WERI-Rb-1 (cell line): ENCODE results near the gene INSR.
A peak's percentile ranks its signal among the peaks of the same experiment; 100 is the strongest.

Experiments
- DNase-seq: peaks from one replicate; pipeline ENCODE4 v3.0.0-alpha.2; 2020
- H3K27ac ChIP-seq: fragments of 250-450 bp; sonication (Bioruptor Pico); 2 replicates; pipeline ENCODE4 v1.5.1; 2020; ENCODE audit warnings: mild to moderate bottlenecking, moderate library complexity
- H3K27me3 ChIP-seq: fragments of 250-450 bp; sonication (Bioruptor Pico); 2 replicates; pipeline ENCODE4 v1.5.1; 2021; ENCODE audit warnings: mild to moderate bottlenecking, low read depth, moderate library complexity; ENCODE audit not compliant: insufficient read depth, severe bottlenecking
- H3K36me3 ChIP-seq: fragments of 250-450 bp; sonication (Bioruptor Pico); 2 replicates; pipeline ENCODE4 v1.5.1; 2020; ENCODE audit warnings: mild to moderate bottlenecking, moderate library complexity
- H3K4me3 ChIP-seq: 2 replicates; pipeline ENCODE4 v1.5.1; 2011; ENCODE audit warnings: low read depth, mild to moderate bottlenecking, control low read depth, low read length
- H3K9me3 ChIP-seq: fragments of 250-450 bp; sonication (Bioruptor Pico); 2 replicates; pipeline ENCODE4 v1.5.1; 2021; ENCODE audit warnings: mild to moderate bottlenecking, moderate library complexity; ENCODE audit not compliant: severe bottlenecking
- CTCF ChIP-seq: IDR thresholded peaks from 2 replicates; pipeline ENCODE4 v1.5.1; 2011; ENCODE audit warnings: low read depth, mild to moderate bottlenecking, control low read depth, inconsistent platforms, low read length

INSR gene

GRCh38 chr19:7098096-7098495 is 196.1 kb downstream of the INSR start:
- no peak for DNase-seq
- Histone ChIP-seq H3K27ac (peak overlapping the region; percentile 97), H3K36me3 (no peaks in the 10 kb centered on the region), H3K27me3 (no peaks in the 10 kb centered on the region), H3K4me3 (peak overlapping the region; percentile 71), H3K9me3 (no peaks in the 10 kb centered on the region)
- TF ChIP-seq CTCF: no peak

- Histone ChIP-seq H3K36me3 (peaks cover 17% of the 10 kb centered on the region), H3K9me3 (peaks cover 21% of the 10 kb centered on the region), H3K27me3 (no peaks in the 10 kb centered on the region), H3K27ac (no peak overlapping the region), H3K4me3 (no peak overlapping the region)
- no peak for DNase-seq
- TF ChIP-seq CTCF: no peak
Measured at GRCh38 chr19:7088999-7089398, 205.2 kb downstream of the INSR start.

- DNase-seq: no peak
- no peak for TF ChIP-seq CTCF
- Histone ChIP-seq H3K27me3 (no peaks in the 10 kb centered on the region), H3K36me3 (peaks cover 70% of the 10 kb centered on the region), H3K27ac (no peak overlapping the region), H3K4me3 (no peak overlapping the region), H3K9me3 (peaks cover 53% of the 10 kb centered on the region)
Measured at GRCh38 chr19:7083076-7083956, 210.9 kb downstream of the INSR start.

- no peak overlapping the region for H3K4me3 ChIP-seq
- H3K27ac ChIP-seq: no peak overlapping the region
- H3K9me3 ChIP-seq: peaks cover 27% of the 10 kb centered on the region
- peaks cover 72% of the 10 kb centered on the region for H3K36me3 ChIP-seq
- no peak for TF ChIP-seq CTCF
- no peaks in the 10 kb centered on the region for H3K27me3 ChIP-seq
- DNase-seq: no peak
Measured at GRCh38 chr19:7078008-7078407, 216.2 kb downstream of the INSR start.

- H3K27ac ChIP-seq: no peak overlapping the region
- no peak for TF ChIP-seq CTCF
- peaks cover 12% of the 10 kb centered on the region for H3K9me3 ChIP-seq
- no peak overlapping the region for H3K4me3 ChIP-seq
- no peaks in the 10 kb centered on the region for H3K27me3 ChIP-seq
- H3K36me3 ChIP-seq: peaks cover 66% of the 10 kb centered on the region
- no peak for DNase-seq
Measured at GRCh38 chr19:7076151-7076550, 218.1 kb downstream of the INSR start.
